ENCODE data around the gene IGHMBP2.

IGHMBP2 gene

GRCh38 chr11:68935516-68936357, 32.0 kb downstream of the IGHMBP2 start:
- Histone ChIP-seq H3F3A (ENCODE audit: control insufficient read depth, insufficient read depth) (no peaks in the 10 kb centered on the region), H3K4me2 (ENCODE audit: low read length) (no peak overlapping the region), H3K9me3 (ENCODE audit: control insufficient read depth, insufficient read depth, low read length) (no peaks in the 10 kb centered on the region), H3K9me2 (replicated peaks; ENCODE audit: control insufficient read depth, low read length) (no peaks in the 10 kb centered on the region), H3K36me3 (ENCODE audit: control insufficient read depth, low read length) (peaks cover 27% of the 10 kb centered on the region), H3K79me2 (ENCODE audit: control insufficient read depth, low read length) (no peaks in the 10 kb centered on the region), H3K4me1 (ENCODE audit: control insufficient read depth, low read length) (no peaks in the 10 kb centered on the region), H3K27ac (ENCODE audit: low read depth, low read length) (no peak overlapping the region), H3K27me3 (ENCODE audit: control insufficient read depth, low read length) (no peaks in the 10 kb centered on the region), H3K4me3 (ENCODE audit: low read length) (no peak overlapping the region), H4K20me1 (ENCODE audit: control insufficient read depth, insufficient read depth, low read depth, low read length) (no peaks in the 10 kb centered on the region)
- TF ChIP-seq EZH2phosphoT487 (IDR thresholded peaks at IDR 0.05; ENCODE audit: borderline replicate concordance, low read length): no peak

GRCh38 chr11:68936358-68936636, 32.6 kb downstream of the IGHMBP2 start:
- Histone ChIP-seq H3K9me2 (replicated peaks; ENCODE audit: control insufficient read depth, low read length) (no peaks in the 10 kb centered on the region), H3K4me1 (ENCODE audit: control insufficient read depth, low read length) (no peaks in the 10 kb centered on the region), H4K20me1 (ENCODE audit: control insufficient read depth, insufficient read depth, low read depth, low read length) (no peaks in the 10 kb centered on the region), H3K27ac (ENCODE audit: low read depth, low read length) (no peak overlapping the region), H3F3A (ENCODE audit: control insufficient read depth, insufficient read depth) (no peaks in the 10 kb centered on the region), H3K4me2 (ENCODE audit: low read length) (no peak overlapping the region), H3K36me3 (ENCODE audit: control insufficient read depth, low read length) (peaks cover 27% of the 10 kb centered on the region), H3K4me3 (ENCODE audit: low read length) (no peak overlapping the region), H3K79me2 (ENCODE audit: control insufficient read depth, low read length) (no peaks in the 10 kb centered on the region), H3K9me3 (ENCODE audit: control insufficient read depth, insufficient read depth, low read length) (no peaks in the 10 kb centered on the region), H3K27me3 (ENCODE audit: control insufficient read depth, low read length) (no peaks in the 10 kb centered on the region)
- TF ChIP-seq EZH2phosphoT487 (IDR thresholded peaks at IDR 0.05; ENCODE audit: borderline replicate concordance, low read length): no peak
- TF ChIP-seq CTCF (IDR thresholded peaks at IDR 0.05; ENCODE audit: low read depth, low read length, poor library complexity, severe bottlenecking): no peak

GRCh38 chr11:68936676-68937620, 33.3 kb downstream of the IGHMBP2 start:
- H3F3A ChIP-seq (ENCODE audit: control insufficient read depth, insufficient read depth): no peaks in the 10 kb centered on the region
- H3K36me3 ChIP-seq (ENCODE audit: control insufficient read depth, low read length): peaks cover 27% of the 10 kb centered on the region
- no peaks in the 10 kb centered on the region for H3K79me2 ChIP-seq (ENCODE audit: control insufficient read depth, low read length)
- H3K9me3 ChIP-seq (ENCODE audit: control insufficient read depth, insufficient read depth, low read length): no peaks in the 10 kb centered on the region
- no peak overlapping the region for H3K27ac ChIP-seq (ENCODE audit: low read depth, low read length)
- no peaks in the 10 kb centered on the region for H3K4me1 ChIP-seq (ENCODE audit: control insufficient read depth, low read length)
- no peaks in the 10 kb centered on the region for H4K20me1 ChIP-seq (ENCODE audit: control insufficient read depth, insufficient read depth, low read depth, low read length)
- no peaks in the 10 kb centered on the region for H3K27me3 ChIP-seq (ENCODE audit: control insufficient read depth, low read length)
- H3K4me2 ChIP-seq (ENCODE audit: low read length): no peak overlapping the region
- TF ChIP-seq EZH2phosphoT487 (IDR thresholded peaks at IDR 0.05; ENCODE audit: borderline replicate concordance, low read length) (no peak), CTCF (IDR thresholded peaks at IDR 0.05; ENCODE audit: low read depth, low read length, poor library complexity, severe bottlenecking) (no peak)
- H3K9me2 ChIP-seq (replicated peaks; ENCODE audit: control insufficient read depth, low read length): no peaks in the 10 kb centered on the region
- H3K4me3 ChIP-seq (ENCODE audit: low read length): no peak overlapping the region
